ENCODE measurements around the gene KIRREL1.

The KIRREL1 gene

DNA sequence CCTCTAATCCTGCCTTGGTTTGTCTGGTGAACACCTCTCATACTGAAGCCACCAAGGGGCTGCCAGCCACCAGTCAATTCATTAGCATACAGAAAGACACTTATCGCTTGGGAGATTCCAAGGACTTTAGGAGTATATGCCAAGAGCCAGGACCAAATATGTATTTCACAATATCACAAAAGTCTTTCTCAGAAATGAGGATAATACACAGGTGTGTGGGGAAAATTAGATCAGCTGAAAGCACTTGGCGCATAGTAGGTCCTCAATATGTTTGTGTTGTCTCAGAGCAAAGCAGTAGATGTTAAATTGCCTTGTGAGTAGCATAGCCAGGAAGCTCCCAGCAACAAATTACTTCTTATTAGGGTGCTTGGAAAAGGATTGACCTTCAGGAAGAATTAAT lies 34.1 kb downstream of the KIRREL1 start:
- in situ Hi-C loops (cut with MboI; ENCODE audit: low sequenced_read_pairs) = no loop called here

DNA sequence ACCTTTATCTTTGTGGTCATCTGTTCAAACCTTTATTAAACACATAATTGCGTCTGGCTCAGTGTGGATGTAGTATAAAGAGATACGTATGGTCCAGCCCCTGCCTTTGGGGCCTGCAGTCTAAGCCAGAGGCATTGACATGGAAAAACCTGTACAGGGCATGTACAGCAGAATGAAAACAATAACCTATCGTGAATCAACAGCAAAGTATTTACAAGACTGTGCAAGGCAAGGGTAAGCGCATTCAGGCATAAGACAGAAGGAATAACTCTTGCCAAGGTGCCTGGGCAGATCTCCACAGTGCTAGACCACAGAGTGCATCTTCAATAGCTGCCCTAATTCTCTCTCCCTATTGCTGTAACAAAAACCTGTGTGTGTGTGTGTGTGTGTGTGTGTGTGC lies 35.5 kb downstream of the KIRREL1 start:
- in situ Hi-C loops (cut with MboI; ENCODE audit: low sequenced_read_pairs) = no loop called here

DNA sequence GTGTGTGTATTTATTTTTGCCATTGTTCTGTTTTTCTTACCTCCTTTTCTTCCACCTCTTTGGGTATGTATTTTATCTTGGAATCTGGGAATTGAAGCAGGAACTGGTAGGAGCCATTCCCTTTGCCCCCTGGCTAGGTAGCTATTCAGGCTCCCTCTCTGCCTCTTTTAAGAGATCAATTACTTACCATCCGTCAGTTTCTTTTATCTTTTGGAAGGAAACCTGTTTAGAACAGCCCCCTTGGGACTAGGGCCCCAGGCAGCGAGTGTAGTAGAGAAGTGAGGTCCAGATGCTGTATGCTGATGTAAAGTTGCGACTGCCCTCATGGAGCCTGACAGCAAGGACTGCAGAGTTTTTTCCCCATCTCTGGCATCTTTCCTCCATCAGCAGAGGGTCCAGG lies 41.6 kb downstream of the KIRREL1 start:
- in situ Hi-C loops (cut with MboI; ENCODE audit: low sequenced_read_pairs) = no loop called here

DNA sequence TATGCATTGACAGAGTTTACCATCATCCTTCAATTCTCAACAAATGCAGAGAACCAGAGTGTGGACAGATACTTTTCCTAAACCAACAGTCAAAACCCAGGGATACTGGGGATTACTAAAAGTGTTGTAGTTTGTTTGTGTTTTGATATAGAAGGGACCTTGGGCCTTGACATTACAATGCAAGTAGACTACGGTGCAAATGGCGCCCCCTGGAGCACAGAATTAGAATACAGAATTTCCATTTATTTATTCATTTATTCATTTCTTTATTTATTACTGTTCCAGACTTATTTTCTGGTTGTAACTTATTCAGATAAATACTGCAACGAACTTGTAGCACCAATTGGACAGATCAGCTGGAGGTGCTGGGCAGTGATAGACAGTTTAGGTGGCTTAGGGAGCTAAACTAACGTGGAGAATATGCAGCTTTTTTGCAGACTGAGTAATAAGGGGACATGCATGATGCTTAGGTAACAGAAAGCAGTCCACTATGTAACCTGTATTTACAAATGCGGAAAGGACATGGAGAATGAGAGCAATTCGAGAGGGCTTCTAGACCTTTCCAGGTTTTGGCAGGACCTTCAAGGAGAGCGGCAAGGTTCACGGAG lies 42.6 kb downstream of the KIRREL1 start:
- in situ Hi-C loops (cut with MboI; ENCODE audit: low sequenced_read_pairs) = no loop called here

DNA sequence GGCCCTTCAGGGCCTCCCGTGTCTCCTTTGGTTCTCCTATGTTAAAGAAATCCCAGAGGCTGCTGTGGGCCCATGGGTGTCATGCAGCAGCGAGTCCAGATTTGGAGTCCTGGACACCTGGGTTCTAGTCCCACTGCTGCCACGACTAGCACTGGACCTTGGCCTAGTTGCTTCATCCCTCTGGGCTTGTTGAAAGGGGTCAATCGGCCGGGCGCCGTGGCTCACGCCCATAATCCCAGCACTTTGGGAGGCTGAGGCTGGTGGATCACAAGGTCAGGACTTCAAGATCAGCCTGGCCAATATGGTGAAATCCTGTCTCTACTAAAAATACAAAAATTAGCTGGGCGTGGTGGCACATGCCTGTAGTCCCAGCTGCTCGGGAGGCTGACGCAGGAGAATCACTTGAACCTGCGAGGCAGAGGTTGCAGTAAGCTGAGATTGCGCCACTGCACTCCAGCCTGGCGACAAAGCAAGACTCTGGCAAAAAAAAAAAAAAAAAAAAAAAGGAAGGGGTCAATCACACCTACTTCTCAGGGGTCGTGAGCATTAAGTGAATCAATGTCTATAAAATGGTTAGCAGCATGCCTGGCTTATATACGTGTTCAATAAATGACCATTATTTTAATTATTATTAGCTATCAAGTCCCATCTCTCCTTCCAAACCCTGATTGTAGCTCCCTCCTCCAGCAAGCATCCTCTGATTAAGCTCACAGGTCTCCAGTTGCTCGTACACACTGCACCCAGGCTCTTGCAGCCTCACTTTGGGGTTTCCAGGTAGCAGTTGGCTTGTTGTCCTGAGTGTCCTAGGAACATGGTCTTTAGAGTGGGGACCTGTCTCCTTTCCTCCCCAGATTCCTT lies 43.8 kb downstream of the KIRREL1 start:
- in situ Hi-C loops (cut with MboI; ENCODE audit: low sequenced_read_pairs) = no loop called here

DNA sequence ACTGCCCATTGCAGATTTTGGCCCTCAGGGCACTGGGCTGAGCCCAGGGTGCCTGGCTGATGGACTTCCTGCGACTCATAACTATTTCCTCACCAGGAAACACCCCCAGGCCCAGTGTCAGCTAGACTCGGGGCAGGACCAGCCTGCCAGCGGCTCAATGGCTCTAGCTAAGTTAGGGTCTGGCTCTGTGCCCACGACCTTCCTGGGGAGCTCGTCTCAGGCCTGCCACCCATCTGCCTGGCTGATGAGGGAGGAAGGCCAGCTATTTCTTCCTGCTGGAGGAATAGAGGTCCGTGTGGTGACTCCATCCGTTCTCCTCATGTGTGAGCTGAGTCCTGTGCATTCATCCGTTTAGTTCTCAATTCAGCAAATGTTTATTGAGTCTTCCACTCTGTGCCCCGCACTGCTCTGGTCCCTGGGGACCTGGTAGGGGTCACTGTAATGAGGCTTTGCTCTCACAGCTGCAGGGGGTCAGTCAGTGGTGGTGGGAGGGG lies 44.5 kb downstream of the KIRREL1 start:
- in situ Hi-C loops (cut with MboI; ENCODE audit: low sequenced_read_pairs) = no loop called here

DNA sequence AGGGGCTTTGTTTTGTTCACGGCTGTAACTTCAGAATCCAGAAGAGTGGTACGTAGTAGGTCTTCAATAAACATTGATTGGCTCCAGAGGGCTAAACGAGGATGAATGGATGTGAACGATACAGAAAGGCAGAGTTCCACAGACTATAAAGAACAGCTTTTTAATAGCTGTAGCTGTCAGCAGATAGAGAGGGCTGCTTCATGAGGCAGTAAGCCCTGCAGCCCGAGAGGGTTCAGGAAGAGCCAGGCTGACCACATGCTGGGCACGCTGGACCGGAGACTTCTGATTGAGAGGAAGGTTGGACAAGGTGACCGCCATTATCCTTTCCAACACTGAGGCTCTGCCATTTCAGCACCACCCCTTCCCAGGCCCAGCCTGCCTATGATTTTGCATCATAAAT lies 45.3 kb downstream of the KIRREL1 start:
- in situ Hi-C loops (cut with MboI; ENCODE audit: low sequenced_read_pairs) = no loop called here

DNA sequence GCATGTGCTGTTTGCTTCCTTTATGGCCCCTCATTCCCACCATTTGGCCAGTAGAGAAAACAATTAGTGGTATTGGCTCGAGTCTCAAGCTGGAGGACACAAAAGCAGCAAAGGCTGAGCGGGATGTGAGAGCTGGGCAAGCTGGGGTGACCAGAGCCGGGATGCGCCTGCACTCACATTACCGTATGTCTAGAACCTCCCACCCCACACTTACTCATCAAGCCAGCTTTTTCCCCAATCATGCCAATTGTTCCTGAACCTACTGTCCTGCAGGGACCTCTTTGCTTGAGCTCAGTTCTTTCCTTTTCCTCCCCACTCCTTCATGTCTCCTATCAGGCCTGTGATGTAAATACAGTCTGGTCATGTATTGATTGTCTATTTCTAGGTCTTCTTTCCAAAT lies 45.9 kb downstream of the KIRREL1 start:
- in situ Hi-C loops (cut with MboI; ENCODE audit: low sequenced_read_pairs) = no loop called here

DNA sequence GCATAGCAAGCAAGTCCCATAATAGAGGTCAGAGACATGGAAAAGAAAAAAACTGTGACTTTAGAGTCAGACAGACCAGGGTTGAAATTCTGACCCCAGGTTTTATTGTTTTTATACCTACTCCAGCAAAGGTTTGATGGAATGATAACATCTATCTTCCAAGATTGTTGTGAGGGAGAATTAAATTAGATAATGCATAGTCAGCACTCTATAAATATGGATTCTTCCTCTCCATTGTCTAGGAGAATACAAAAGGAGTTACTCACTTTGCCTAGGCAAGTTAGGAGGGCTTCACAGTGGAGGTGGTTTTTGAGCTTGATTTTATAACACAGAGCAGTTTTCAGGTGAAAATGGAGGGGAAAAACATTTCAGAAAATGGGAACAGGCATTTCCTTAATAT lies 46.9 kb downstream of the KIRREL1 start:
- in situ Hi-C loops (cut with MboI; ENCODE audit: low sequenced_read_pairs) = no loop called here

DNA sequence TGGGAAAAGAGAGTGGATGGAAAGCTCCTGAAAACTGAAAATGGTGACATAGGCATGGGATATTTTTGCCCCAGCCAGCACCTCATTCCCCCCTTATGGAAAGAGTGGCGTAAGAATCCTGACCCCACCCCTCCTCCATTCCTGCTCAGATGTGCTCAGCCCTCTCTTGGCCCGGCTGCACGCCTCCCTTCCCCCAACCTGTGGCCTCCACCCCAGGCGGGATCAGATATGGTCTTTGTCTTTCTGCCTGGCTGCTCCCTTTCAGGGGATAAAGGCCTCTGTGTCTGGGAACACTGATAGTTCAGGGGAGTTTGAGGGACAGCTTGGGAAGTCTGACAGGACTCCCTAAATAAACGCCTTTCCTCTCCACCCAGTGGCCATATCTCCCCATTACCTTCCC lies 49.8 kb downstream of the KIRREL1 start:
- in situ Hi-C loops (cut with MboI; ENCODE audit: low sequenced_read_pairs) = no loop called here

DNA sequence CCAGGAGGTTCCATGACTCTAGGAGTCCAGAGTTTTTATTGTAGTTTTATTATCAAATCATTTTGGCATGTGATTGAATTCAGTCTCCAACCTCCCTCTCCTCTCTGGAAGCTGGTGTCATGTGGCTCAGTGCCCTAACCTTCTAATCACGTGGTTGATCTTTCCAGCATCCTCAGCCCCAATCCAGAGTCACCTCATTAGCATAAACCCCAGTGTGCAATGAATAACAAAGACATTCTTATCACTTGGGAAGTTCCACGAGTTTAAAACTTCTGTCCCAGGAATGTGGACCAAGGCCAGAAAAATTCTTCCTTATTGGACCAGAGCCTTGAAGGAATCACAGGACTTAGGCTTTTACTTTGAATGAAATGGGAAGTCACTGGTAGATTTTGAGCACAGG lies 52.2 kb downstream of the KIRREL1 start:
- in situ Hi-C loops (cut with MboI; ENCODE audit: low sequenced_read_pairs) = no loop called here

DNA sequence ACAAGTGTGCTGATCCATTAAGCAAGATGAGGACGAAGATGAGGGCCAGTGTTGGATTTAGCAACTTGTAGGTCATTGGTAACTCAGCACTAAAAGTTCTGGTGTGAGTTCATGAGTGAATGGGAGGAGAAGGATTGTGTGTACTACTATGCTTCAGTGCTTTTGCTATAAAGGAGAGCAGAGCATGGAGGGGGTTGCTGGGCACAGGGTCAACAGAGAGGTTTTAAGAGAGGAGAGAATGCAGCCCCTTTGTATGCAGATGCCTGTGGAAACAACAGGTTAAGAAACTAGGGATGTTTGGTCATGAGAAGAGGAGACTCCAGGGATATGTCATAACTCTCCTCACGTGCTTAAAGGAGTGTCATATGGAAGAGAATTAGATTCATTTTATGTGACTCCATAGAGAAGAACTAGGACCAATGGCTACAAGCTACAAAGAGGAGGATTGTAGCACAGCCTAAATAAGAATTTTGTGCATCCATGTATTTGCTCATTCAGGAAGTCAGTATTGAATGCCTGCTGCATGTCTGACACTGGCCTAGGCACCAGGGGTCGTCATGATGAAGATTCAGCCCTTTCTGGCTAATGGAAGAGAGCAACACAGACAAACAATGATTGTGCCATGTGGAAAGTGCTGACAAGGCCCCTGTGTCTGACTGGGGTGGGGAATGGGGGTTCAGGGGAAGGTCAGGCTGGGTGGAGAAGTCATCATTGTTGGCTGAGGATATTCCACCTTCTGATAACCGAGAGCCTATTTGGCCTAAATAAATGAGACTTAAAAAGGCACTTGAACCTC lies 53.5 kb downstream of the KIRREL1 start:
- in situ Hi-C loops (cut with MboI; ENCODE audit: low sequenced_read_pairs) = no loop called here

DNA sequence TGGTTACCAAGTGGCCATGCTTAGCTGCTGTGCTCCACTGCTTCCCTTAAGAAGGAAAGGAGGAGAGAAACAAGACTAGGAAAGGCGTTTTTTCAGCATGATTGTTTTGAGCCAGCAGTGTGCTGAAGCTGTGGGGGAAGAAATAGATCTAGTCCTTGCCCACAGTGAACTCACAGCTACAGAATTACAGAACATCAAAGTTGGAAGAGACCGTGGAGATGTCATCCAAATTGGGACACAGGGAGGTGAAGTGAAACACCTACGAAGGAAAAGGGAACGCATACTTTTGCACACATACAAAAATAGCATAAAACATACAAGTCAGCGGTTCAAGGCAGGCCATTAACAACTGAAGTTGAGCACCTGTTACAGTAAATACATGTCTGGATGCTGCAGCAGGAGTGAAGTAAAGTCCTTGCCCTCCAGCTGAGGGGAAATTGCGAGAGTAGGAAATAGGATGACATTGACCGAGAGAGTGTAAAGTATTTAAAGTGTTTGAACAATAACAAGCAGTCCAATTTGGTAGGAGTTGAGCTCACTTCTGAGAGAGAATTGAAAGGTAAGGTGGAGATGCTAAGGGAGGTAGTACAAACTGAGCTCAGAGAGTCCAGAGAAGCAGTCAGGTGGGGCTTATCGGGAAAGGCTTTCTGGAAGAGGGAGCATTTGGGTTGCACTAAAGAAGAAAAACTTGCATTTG lies 55.1 kb downstream of the KIRREL1 start:
- in situ Hi-C loops (cut with MboI; ENCODE audit: low sequenced_read_pairs) = no loop called here

DNA sequence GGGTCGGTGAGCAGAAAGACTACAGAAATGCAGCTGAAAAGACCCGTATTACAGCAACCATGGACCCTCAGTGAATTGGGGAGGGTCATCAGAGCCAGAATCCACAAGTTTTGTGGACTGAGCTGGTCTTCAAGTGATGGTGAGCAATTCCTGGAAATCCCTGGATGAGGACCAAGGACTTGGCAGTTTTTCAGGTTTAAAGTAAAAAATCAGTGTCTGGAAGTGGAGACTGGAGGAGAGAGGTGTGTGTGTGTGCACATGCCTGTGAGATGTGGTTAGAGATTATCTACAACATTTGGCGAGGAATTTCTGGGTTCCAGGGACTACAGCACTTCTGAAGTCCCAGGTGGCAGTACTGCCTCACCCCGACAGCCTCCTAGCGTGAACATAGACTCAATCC lies 56.4 kb downstream of the KIRREL1 start:
- in situ Hi-C loops (cut with MboI; ENCODE audit: low sequenced_read_pairs) = no loop called here

DNA sequence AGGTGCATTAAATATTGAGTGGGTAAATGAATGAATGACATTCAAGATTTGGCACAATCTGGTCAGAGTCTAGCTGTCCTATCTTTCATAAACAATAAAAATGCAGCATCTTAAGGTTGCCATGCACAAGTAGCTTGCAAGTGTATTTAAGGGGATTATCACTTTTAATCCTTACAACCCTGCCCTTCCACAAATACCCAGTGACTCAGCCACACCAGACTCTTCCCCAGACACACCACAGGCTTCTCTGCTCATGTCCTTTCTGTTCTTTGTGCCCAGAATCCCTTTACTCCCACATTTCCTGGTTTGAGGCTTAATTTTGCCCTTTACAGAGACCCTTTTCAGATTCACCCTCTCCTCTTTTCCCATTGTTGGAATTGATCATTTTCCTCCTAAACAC lies 59.8 kb downstream of the KIRREL1 start:
- in situ Hi-C loops (cut with MboI; ENCODE audit: low sequenced_read_pairs) = no loop called here

DNA sequence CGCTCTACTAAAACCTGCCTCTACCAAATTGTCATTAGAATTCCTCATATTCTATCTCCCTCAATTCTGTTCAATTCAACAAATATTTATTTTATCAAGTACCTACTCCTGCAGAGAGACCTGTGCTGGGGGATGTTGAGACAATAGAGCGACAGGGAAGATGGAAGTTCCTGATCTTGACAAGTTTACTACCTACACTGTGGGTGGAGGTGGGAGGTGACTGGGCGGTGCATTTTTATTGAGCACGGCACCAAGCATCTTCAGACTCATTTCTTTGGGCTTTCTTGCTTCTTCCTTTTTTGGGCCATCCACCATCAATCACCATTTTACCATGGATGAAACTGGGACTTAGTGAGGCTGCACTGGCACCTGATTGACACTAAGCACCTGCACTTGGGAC lies 61.3 kb downstream of the KIRREL1 start:
- in situ Hi-C loops (cut with MboI; ENCODE audit: low sequenced_read_pairs) = no loop called here

DNA sequence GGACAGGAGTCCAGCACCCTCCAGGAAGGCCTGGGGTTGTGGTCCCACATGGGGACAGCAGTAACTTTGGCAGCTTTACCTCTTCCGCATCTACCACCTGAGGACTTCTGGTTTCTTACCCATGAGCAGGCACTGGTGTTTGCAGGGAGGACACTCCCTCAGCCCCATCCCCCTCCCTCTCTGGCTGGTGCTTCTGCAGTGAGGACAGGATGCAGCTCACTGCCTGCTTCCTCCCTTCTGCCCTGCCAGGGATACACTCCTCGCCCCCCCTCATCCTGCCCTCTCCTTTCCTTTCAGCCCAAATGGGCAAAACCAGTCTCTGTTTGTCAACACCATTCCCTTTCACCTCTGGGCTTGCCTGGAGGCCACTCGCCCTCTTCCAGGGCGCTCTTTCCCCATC lies 62.4 kb downstream of the KIRREL1 start:
- in situ Hi-C loops (cut with MboI; ENCODE audit: low sequenced_read_pairs) = no loop called here

DNA sequence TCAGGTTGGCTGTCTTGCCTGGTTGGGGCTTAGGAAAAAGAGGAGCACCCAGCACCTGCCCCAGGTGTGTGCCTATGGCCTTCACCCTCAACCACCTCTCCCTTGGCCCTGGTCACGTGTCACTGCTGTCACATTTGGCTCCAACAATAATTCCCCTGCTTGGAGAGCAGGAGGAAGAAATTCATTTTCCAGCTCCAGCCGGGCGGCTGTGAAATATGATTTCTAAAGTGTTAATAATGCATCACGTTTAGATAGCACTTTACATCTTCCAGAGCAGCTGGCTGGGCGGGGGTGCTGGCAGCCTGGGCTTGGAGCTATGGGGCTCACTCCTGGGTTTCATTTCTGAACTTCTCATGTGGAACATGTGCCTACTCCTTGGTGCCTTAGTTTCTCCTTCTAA lies 63.1 kb downstream of the KIRREL1 start:
- in situ Hi-C loops (cut with MboI; ENCODE audit: low sequenced_read_pairs) = no loop called here

DNA sequence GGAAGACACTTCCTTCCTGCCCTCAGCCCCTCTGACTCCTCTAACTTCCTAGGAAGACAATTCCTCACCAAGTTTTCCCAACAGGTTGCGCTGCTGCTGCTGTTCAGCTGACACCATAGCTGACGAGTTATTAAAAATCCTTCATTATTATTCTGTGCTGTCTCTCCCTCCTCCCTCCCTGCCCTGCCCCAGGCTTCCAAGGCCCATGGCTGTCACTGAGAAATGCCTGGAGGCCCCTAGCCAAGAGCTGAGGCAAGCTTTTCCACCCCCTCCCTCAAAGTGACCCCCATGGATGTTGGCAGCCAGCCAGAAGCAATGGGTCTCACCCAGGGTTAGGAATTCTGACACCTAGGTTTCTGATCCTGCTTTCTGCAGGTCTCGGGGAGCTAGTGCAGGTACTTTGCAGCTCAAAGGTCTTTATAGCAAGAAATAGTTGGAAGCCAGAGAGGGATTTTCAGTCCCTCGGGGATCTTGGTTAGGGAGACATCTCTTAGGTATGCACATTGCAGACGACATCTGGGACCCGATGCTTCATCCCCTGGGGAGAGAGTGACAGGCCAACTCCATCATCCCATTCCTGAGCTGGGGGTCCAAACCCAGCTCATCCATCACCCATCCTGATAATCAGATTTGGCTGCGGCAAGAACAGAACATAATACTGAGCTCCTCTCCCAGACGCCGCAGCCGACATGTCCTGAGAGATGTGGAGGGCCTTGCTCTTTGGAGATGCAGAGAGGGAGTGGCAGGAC lies 65.0 kb downstream of the KIRREL1 start:
- in situ Hi-C loops (cut with MboI; ENCODE audit: low sequenced_read_pairs) = no loop called here

DNA sequence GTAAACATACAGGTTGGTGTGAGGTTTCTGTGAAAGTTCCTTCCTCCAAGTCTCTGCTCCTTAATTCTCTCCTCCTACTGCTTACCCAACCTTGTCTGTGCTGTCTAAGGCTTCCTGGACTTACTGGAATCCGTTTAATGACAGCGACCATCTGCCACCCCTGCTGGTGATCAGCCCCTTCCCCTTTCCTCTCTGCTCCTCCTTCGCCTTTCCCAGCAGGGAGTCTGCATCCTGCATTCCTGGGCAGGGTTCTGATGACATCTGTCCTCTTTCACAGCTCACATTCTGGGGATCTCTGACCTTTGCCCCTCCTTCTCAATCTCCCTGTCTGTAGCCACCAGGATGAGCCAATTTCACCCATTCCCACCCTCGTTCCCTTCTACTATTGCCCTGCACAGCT lies 66.5 kb downstream of the KIRREL1 start:
- in situ Hi-C loops (cut with MboI; ENCODE audit: low sequenced_read_pairs) = no loop called here
